GM12865 (cell line): ENCODE data around the gene AHDC1.
A peak's percentile ranks its signal among the peaks of the same experiment; 100 is the strongest.
"Not testable (repeated sequence)": the region's sequence is repeated elsewhere in the genome, so short reads cannot be mapped to it uniquely, and the experiment has no call there.

Source experiments
- DNase-seq: peaks from one replicate; pipeline ENCODE4 v3.0.0; 2010; ENCODE audit warnings: low read depth
- H3K4me3 ChIP-seq: 2 replicates; pipeline ENCODE4 v1.5.1; 2011; ENCODE audit warnings: mild to moderate bottlenecking, low read depth, low read length, control low read depth
- CTCF ChIP-seq: IDR thresholded peaks from 2 replicates; pipeline ENCODE4 v1.5.1; 2011; ENCODE audit warnings: low read length, control low read depth, low read depth, inconsistent platforms; ENCODE audit not compliant: insufficient read depth; ENCODE audit errors: missing control alignments

The AHDC1 gene

GRCh38 chr1:27503844-27504587 is 99.9 kb downstream of the AHDC1 start:
- no peak for DNase-seq
- no peak overlapping the region for H3K4me3 ChIP-seq
- no peak for TF ChIP-seq CTCF

GRCh38 chr1:27503033-27503432 is 100.9 kb downstream of the AHDC1 start:
- no peak for DNase-seq
- no peak overlapping the region for H3K4me3 ChIP-seq
- TF ChIP-seq CTCF = no peak

GRCh38 chr1:27501159-27501558 is 102.8 kb downstream of the AHDC1 start:
- not testable (repeated sequence) for DNase-seq, H3K4me3 ChIP-seq

GRCh38 chr1:27499142-27499541 is 104.8 kb downstream of the AHDC1 start:
- no peak overlapping the region for H3K4me3 ChIP-seq
- no peak for TF ChIP-seq CTCF
- DNase-seq = no peak

GRCh38 chr1:27496604-27497155 is 107.3 kb downstream of the AHDC1 start:
- no peak overlapping the region for H3K4me3 ChIP-seq
- no peak for DNase-seq
- no peak for TF ChIP-seq CTCF

GRCh38 chr1:27492796-27493195 is 111.1 kb downstream of the AHDC1 start:
- no peak overlapping the region for H3K4me3 ChIP-seq
- TF ChIP-seq CTCF = no peak
- peak; percentile 43 for DNase-seq

- no peak for TF ChIP-seq CTCF
- H3K4me3 ChIP-seq = peak overlapping the region; percentile 13; the same call in 1 of the 2 replicates
- peak; percentile 78 for DNase-seq
These were observed 111.9 kb downstream of the AHDC1 start for GRCh38 chr1:27491748-27492700.
